ENCODE measurements around the gene FAF1. TPM values are rescaled to one million over a fixed set of nuclear protein-coding genes. Genes with fewer than 3 reads are reported as not detected.

The FAF1 gene
- total RNA-seq, 6 experiments from 2014 or later: 24.1 to 32.4 (median 31.6) TPM

- intact Hi-C loops (cut with DNase I): no loop called here
- H3K4me1 ChIP-seq: no peaks in the 10 kb centered on the region
- no peaks in the 10 kb centered on the region for H3K9me3 ChIP-seq
- no peaks in the 10 kb centered on the region for H3K27me3 ChIP-seq
- H3K4me3 ChIP-seq: no peak overlapping the region
- TF ChIP-seq POLR2A (IDR thresholded peaks at IDR 0.05): no peak
- TF ChIP-seq CTCF (IDR thresholded peaks at IDR 0.05): no peak
- 81% methylated on average over 1 of the region's 1 CpG for WGBS (ENCODE audit: insufficient coverage, low coverage, low lambda C conversion rate, missing lambda C conversion rate)
- no peaks in the 10 kb centered on the region for H3K36me3 ChIP-seq
- ATAC-seq (no peak), DNase-seq (no peak)
- no peak overlapping the region for H3K27ac ChIP-seq
These were observed 325.8 kb downstream of the FAF1 start for GRCh38 chr1:50634251-50634650.

GRCh38 chr1:50633465-50633864 is 326.6 kb downstream of the FAF1 start:
- TF ChIP-seq CTCF (IDR thresholded peaks at IDR 0.05) (no peak), POLR2A (IDR thresholded peaks at IDR 0.05) (no peak)
- intact Hi-C loops (cut with DNase I): no loop called here
- H3K9me3 ChIP-seq: no peaks in the 10 kb centered on the region
- no peaks in the 10 kb centered on the region for H3K36me3 ChIP-seq
- WGBS (ENCODE audit: insufficient coverage, low coverage, low lambda C conversion rate, missing lambda C conversion rate): 89% methylated on average over 6 of the region's 6 CpGs
- H3K4me1 ChIP-seq: no peaks in the 10 kb centered on the region
- no peak overlapping the region for H3K27ac ChIP-seq
- no peak for ATAC-seq
- no peak for DNase-seq
- no peaks in the 10 kb centered on the region for H3K27me3 ChIP-seq
- no peak overlapping the region for H3K4me3 ChIP-seq

- no peak for ATAC-seq
These were observed 328.9 kb downstream of the FAF1 start for GRCh38 chr1:50631161-50631560.

GRCh38 chr1:50622259-50622658 is 337.8 kb downstream of the FAF1 start:
- intact Hi-C loops (cut with DNase I): no loop called here
- ATAC-seq (no peak), DNase-seq (no peak)
- 89% methylated on average over 2 of the region's 2 CpGs for WGBS (ENCODE audit: insufficient coverage, low coverage, low lambda C conversion rate, missing lambda C conversion rate)
- no peak overlapping the region for H3K4me3 ChIP-seq
- no peaks in the 10 kb centered on the region for H3K36me3 ChIP-seq
- no peaks in the 10 kb centered on the region for H3K9me3 ChIP-seq
- TF ChIP-seq POLR2A (IDR thresholded peaks at IDR 0.05): no peak
- TF ChIP-seq CTCF (IDR thresholded peaks at IDR 0.05): no peak
- no peaks in the 10 kb centered on the region for H3K4me1 ChIP-seq
- no peak overlapping the region for H3K27ac ChIP-seq
- H3K27me3 ChIP-seq: no peaks in the 10 kb centered on the region

More at GRCh38 chr1:50631161-50631560, 328.9 kb downstream of the FAF1 start:
- Histone ChIP-seq H3K27ac (no peak overlapping the region), H3K4me3 (no peak overlapping the region), H3K36me3 (no peaks in the 10 kb centered on the region), H3K27me3 (no peaks in the 10 kb centered on the region), H3K4me1 (no peaks in the 10 kb centered on the region), H3K9me3 (no peaks in the 10 kb centered on the region)
- TF ChIP-seq CTCF (IDR thresholded peaks at IDR 0.05) (no peak), POLR2A (IDR thresholded peaks at IDR 0.05) (no peak)
- no peak for DNase-seq
- intact Hi-C loops (cut with DNase I): no loop called here

GRCh38 chr1:50620680-50621329 is 339.3 kb downstream of the FAF1 start:
- H3K27me3 ChIP-seq: no peaks in the 10 kb centered on the region
- DNase-seq: no peak
- intact Hi-C loops (cut with DNase I): no loop called here
- TF ChIP-seq POLR2A (IDR thresholded peaks at IDR 0.05) (no peak), CTCF (IDR thresholded peaks at IDR 0.05) (peak; percentile 23 to 51 (median 40))
- no peak overlapping the region for H3K4me3 ChIP-seq
- no peaks in the 10 kb centered on the region for H3K36me3 ChIP-seq
- ATAC-seq: peak; percentile 60 to 82 (median 71)
- 67% methylated on average over 2 of the region's 6 CpGs for WGBS (ENCODE audit: insufficient coverage, low coverage, low lambda C conversion rate, missing lambda C conversion rate)
- H3K9me3 ChIP-seq: no peaks in the 10 kb centered on the region
- H3K27ac ChIP-seq: no peak overlapping the region
- no peaks in the 10 kb centered on the region for H3K4me1 ChIP-seq

Measured in right lobe of liver (tissue), 6 donors.